GM18861 (cell line): Measurements from ENCODE around the gene AEBP2.
"Not testable (repeated sequence)": the region's sequence is repeated elsewhere in the genome, so short reads cannot be mapped to it uniquely, and the experiment has no call there.

Experiments
- ATAC-seq: cut with Tn5 transposase; IDR thresholded peaks from one replicate; pipeline ENCODE4 v1.9.1; 2021; ENCODE audit not compliant: unreplicated experiment

Gene AEBP2

DNA sequence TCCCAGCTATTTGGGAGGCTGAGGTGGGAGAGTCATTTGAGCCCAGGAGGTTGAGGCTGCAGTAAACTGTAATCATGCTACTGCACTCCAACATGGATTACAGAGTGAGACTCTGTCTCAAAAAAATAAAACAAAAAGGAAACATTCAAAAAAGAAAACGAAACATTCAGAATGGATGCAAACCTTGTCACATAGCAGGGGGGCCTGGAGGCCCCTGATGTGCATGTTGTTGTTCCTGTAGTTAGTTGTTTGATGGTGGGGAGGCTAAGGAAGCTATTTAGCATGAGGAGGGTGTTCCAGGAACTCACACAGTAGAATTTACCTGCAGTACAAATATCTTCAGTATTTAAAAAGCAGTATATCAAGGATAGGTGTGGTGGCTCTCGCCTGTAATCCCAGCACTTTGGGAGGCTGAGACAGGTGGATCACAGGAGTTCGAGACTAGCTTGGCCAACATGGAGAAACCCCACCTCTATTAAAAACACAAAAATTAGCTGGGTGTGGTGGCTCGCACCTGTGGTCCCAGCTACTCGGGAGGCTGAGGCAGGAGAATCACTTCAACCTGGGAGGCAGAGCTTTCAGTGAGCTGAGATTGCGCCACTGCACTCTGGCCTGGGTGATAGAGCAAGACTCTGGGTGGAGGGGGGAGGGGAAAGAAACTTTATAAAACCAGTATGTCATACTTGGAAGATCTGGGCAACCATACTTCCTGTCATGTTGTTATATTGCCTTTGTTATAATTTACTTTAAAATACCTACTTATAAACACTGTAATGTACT lies 17.6 kb upstream of the AEBP2 start:
- ATAC-seq, result no peak

- ATAC-seq, result no peak
These were observed 15.9 kb upstream of the AEBP2 start for GRCh38 chr12:19423166-19423930.

- no peak for ATAC-seq
These were observed 11.0 kb upstream of the AEBP2 start for GRCh38 chr12:19428246-19428645.

DNA sequence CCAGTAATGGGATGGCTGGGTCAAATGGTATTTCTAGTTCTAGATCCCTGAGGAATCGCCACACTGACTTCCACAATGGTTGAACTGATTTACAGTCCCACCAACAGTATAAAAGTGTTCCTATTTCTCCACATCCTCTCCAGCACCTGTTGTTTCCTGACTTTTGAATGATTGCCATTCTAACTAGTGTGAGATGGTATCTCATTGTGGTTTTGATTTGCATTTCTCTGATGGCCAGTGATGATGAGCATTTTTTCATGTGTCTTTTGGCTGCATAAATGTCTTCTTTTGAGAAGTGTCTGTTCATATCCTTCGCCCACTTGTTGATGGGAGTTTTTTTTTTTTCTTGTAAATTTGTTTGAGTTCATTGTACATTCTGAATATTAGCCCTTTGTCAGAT lies 9.8 kb upstream of the AEBP2 start:
- not testable (repeated sequence) for ATAC-seq

- ATAC-seq, result no peak
These were observed 8.3 kb upstream of the AEBP2 start for GRCh38 chr12:19430988-19431387.

GRCh38 chr12:19431407-19432308 lies 7.6 kb upstream of the AEBP2 start:
- no peak for ATAC-seq

DNA sequence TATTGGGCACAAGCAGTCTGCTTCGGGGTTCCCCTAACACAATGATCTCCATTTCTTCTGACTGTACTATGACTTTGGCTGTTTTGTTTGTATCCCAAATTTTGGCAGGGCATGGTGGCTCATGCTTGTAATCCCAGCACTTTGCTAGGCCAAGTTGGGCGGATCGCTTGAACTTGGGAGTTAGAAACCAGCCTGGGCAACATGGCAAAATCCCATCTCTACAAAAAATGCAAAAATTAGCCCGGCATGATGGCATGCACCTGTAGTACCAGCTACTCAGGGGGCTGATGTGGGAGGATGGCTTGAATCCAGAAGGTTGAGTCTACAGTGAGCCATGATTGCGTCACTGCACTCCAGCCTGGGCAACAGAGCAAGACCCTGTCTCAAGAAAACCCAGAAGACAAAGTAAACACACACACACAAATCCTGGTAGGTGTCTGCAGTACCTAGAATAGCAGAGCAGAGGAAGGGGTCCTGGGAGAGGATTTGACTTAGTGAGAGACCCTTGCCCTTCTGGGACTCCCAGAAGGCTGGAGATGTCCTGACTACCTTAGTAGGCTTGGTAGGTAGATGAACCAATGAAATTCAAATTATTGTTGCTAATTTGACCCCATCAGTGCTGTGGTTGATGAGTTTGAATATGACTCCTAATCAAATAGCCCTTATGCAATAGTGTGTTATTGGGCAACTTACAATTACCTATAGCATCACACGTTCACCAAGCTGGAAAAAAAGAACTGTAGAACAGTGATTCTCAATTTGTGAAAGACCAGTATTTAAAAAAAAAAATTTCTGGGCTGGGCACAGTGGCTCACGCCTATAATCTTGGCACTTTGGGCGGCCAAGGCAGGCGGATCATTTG lies 6.8 kb upstream of the AEBP2 start:
- no peak for ATAC-seq

- peak; percentile 31 for ATAC-seq
These were observed 4.8 kb upstream of the AEBP2 start for GRCh38 chr12:19434538-19434937.

DNA sequence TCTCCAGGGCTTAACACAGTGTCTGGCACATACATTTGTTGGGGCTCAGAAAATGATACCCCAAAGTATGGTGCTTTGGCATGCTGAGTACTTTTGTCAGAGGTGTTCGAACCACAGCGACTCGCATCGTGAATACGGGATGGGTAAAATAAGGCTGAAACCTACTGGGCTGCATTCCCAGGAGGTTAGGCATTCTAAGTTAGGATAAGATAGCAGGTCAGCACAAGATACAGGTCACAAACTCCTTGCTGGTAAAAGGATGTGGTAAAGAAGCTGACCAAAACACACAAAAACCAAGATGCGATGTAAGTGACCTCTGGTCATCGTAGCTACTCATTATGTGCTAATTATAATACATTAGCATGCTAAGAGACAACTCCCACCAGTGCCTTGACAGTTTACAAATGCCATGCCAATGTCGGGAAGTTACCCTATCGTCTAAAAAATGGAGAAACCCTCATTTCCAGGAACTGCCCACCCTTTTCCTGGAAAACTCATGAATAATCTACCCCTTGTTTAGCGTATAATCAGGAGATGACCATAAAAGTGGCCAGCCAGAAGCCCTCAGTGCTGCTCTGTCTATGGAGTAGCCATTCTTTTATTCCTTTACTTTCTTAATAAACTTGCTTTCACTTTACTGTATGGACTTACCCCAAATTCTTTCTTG lies 3.3 kb upstream of the AEBP2 start:
- no peak for ATAC-seq

DNA sequence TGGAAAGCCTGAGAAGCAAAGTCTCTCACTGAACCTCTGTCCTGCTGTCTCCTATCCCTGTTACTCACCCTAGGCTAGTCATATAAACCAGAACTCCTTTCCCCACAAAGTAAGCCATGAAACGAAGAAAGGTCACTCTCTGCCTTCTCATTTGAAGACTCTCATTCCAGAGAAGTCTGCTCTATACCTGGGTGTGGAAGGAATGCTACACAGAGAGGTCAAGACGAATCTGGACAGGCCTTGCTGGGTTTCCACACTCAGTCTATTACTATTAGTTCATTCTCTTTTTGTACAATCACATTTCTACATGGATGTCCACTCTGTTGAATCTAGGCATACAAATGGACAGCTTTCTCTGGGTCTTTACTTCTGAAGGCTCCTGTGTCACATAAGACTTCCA lies 2.4 kb upstream of the AEBP2 start:
- ATAC-seq, result no peak

DNA sequence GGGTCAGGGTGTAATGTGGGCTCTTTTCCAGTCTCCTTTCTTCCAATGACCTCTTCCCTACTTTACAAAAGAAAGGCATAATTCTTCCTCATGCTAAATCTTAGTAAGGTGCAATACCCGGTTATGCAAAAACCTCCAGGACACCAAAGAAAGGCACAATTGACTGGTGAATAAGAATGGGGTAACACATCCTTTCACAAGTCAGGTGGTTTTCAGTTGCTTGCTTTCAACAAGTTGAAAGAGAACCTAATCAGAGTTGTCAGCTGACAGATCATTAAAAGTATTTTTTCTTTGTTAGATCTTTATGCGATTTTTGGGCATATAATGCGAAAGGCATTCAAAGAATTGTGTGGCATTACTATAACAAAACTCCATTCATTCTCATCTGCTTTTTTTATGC lies 1.3 kb upstream of the AEBP2 start:
- ATAC-seq, result no peak

DNA sequence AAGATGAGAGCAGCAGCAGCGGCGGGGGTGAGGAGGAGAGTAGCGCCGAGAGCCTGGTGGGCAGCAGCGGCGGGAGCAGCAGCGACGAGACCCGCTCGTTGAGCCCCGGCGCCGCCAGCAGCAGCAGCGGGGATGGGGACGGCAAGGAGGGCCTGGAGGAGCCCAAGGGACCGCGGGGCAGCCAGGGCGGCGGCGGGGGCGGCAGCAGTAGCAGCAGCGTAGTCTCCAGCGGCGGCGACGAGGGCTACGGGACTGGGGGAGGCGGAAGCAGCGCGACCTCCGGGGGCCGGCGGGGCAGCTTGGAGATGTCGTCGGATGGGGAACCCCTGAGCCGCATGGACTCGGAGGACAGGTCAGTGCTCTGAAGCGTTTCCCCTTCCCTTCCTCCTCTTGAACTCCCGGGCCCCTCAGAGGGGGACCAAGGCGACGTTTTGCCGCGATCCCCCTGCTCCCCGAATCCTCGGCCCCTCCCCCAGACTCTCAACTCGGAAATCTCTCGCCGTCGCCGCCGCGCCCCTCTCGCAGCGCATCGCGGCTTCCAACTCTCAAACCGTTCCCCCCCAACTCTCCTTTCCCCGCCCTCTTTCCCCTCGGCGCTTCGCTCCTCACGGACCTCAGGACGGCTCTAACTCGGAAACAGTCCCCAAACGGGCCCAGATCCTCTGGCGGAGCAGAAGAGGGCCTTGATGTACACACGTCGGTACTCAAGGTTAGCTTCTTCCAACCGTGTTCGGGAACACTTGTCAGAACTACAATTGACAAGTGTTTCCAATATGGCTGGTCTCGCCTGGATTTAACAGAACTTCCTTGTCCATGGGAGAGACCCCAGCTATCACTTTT lies 947 bp downstream of the AEBP2 start:
- ATAC-seq, result peak; percentile 11

- no peak for ATAC-seq
These were observed 1.6 kb downstream of the AEBP2 start for GRCh38 chr12:19440916-19441315.

- ATAC-seq, result no peak
These were observed 4.3 kb downstream of the AEBP2 start for GRCh38 chr12:19443585-19443984.

DNA sequence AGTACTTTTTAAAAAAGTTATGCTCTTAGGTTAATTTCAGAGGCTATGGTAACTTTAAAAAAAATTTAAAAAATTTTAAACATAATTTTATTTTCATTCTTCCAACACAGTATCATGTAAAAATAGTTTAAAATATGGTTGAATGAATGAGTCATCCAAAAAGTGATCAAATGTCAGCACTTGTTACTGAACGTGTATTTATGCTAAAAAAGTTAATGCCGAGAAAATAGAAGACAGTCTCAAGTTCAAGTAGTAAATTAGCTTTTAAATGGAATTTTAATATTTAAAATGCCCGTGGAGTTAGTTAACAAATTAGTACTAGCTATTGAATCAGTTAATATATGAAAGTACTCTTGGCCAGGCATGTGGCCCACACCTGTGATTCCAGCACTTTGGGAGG lies 4.8 kb downstream of the AEBP2 start:
- ATAC-seq, result no peak

GRCh38 chr12:19447386-19447785 lies 8.1 kb downstream of the AEBP2 start:
- no peak for ATAC-seq

- ATAC-seq, result no peak
These were observed 10.5 kb downstream of the AEBP2 start for GRCh38 chr12:19449814-19450213.

DNA sequence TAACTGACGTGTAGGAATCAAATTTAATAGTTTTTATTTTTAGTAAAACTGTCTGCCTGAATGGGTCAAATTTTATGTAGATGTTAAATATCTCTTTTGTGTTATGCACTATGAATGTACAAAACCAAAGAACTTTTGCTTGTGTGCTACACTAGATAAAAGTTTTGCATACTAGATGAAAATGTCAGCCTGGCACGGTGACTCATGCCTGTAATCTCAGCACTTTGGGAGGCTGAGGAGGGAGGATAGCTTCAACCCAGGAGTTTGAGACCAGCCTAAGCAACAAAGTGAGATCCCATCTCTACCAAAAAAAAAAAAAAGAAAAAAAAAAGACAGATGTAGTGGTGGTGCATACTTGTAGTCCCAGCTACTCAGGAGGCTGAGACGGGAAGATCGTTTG lies 11.1 kb downstream of the AEBP2 start:
- no peak for ATAC-seq

- no peak for ATAC-seq
These were observed 11.9 kb downstream of the AEBP2 start for GRCh38 chr12:19451196-19451595.
